HG02610 (cell line): ENCODE results near the gene LHPP.
"Not testable (repeated sequence)": the region's sequence is repeated elsewhere in the genome, so short reads cannot be mapped to it uniquely, and the experiment has no call there.

ENCODE experiments used
- ATAC-seq: cut with Tn5 transposase; IDR thresholded peaks from one replicate; pipeline ENCODE4 v1.9.1; 2021; ENCODE audit warnings: mild to moderate bottlenecking, moderate library complexity; ENCODE audit not compliant: unreplicated experiment

The LHPP gene

DNA sequence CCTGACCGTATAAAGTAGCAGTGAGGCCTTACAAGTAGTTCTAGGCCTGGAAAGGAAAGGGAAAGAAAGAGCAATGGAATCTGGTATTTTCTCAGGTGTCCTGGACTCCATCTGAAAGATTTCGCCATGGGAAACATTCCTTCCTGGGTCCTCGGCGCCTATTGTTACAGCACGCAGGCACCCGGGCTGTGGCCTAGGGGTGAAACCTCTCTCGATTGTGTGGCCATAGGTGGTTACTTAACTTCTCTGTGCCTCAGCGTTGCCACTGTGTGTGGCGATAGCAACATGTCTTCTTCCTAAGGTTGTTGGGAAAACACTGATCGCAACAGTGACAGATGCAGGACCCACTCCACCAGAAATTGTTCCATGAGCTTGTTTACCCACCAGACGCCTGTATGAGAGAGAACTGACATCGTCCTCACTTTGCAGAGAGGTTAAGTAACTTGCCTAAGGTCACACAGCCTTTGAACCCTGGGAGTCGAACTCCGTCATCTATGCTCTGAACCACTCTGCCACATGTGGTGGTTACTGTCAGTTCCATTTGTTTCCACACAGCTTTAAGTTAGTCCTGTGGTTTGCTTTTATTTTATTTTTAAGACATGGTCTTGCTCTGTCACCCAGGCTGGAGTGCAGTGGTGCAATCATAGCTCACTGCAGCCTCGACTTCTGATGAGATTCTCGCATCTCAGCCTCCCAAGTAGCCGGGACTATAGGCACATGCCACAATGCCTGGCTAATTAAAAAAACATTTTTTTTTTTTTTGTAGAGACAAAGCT, 73.4 kb downstream of the LHPP start:
- ATAC-seq: no peak

DNA sequence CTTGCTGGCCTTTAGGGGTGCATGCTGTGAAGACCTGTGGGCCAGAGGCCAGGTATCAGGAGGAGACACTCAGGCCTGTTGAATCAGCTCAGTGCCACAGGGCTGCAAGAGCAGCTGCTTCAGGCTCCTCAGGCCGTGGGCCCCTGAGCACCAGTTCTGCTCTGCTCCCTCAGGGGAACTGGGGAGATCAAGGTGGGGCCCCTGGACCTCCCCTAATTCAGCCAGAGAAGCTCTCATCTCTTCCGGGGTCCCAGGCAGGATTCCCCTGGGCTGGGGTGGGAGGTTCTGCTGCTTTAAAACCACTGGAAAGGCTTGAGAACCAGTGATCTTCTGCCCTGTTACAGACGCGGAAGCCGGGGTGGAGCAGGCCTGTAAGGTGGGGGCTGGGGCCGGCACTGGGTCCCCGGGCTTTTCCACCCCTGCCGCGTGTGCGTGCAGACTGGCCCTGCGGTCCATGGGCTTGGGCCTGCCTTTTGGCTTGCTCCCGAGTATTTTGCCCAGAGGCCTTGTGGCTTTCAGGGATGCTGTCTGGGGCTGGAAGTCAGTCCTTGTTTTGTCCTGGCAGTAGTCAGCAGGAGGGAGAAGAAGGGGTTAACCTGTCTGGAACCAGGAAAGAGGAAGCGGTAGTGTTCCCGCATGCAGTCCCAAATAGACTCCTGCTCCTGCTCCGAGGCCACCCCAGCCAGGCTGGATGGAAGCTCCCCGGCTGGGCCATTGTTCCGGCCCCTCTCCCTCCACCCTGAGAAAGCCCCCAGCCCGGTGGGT, 74.3 kb downstream of the LHPP start:
- no peak for ATAC-seq

DNA sequence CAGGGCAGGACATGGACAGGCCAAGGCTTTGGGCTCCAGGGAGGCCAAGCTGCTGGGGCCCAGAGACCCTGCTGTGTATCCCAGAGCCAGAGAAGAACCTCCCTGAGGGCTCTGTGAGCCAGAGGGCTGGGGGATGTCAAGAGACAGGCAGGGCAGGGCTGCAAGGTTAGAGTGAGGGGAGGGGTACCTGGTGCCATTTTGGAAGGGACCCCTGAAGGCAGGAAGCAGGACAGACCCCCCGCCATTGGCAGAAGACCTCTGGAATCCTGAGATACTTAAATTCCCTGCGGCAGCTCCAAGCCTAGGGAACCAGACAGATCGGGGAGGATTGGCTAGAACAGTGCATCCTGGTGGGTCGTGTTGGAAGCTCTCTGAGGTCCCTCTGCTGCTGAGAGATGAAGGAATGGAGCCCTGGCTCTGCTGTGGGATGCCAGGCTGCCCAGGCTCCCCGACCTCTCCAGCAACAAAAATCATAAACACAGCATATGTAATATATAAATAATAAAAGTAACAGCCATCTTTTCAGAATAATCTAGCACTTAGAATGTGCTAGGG, 75.0 kb downstream of the LHPP start:
- no peak for ATAC-seq

DNA sequence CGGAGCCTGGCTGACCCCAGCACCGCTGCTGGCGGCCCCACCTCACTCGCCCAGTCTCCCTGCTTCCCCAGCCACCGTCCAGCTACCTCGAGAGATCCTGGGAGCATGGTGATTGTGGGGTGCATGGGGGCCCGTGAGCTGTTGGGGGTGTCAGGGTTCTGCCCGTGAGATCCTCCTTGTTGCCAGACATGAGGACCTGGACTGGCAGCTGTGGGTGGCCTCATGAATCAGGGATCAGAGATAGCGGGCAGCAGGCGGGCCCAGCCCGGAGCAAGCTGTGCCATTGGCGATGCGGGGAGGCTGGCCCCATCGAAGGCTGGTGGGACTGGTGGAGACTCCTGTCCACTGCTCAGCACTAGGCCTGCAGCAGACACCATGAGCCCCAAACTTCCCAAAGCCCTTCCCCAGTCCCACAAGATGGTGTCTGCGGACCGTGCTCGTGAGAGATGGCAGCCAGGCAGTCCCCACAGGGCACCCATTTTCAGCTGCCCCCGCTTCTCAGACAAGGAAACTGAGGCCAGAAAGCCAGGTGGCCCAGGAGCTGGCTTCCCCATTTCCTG, 75.6 kb downstream of the LHPP start:
- ATAC-seq: no peak

DNA sequence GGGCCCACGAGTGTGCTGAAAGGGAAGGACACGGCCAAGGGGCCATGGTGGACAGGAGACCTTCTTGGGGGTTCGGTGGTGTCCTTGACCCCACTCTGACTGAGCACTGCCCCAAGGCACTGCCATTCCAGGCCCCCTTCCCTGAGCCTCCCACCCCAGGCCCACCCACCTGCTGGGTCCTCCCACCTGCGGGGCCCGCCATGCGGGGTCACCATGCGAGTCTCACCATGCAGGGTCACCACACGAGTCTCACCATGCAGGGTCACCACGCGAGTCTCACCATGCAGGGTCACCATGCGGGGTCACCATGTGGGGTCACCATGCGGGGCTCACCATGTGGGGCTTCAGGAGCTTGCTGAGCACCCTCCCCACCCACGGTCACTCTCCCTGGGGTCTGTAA, 76.3 kb downstream of the LHPP start:
- ATAC-seq: no peak

DNA sequence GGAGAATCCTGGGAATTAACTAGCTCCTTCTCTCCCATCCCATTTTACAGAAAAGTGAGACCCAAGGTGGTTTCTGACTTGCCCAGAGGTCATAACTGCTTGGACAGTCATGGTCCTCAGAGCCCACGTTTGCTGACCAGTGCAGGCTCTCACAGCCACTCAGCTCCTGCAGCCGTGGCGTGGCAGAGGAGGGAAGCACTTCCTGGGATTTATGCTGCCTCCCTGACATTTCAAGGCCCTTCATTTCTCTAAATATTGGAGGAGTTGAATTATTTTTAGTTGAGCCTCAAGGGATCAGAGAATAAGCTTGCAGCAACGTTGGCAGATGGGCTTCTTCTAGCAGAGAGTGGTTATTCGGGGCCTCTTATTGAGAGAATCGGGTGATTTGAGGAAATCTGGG, 77.1 kb downstream of the LHPP start:
- no peak for ATAC-seq

DNA sequence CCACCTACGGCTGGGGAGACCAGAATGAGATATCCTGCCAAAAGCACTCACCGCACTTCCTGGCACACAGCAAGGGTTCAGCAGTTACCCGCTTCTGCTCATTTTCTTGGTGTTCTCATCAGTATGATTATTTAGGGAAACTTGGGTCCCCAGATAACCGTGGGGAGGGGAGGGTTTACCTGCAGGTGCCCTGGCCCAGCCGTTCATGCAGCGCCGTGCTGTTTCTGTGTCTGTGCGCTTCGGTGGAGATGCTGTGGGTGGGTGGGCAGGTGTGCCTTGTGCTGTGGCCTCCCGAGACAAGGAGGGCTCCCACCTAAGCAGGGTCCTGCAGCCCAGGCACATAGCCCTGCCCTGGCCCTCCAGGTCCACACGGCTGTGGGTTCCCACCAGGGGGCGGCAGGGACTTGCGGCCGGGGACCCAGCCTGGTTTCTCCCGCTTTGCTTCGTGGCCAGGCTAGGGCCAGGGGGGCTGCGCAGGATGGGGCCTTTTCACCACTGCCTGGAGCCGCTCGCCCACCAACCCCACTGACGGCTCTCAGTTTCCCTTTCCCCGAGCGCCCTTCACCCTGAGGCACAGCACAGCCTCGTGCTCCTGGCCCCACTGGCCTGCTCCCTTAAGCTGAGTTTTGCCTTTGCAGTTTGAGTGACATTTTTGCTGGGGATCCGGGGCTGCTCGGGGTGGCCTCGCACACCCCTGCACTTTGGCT, 78.5 kb downstream of the LHPP start:
- peak; percentile 48 for ATAC-seq

DNA sequence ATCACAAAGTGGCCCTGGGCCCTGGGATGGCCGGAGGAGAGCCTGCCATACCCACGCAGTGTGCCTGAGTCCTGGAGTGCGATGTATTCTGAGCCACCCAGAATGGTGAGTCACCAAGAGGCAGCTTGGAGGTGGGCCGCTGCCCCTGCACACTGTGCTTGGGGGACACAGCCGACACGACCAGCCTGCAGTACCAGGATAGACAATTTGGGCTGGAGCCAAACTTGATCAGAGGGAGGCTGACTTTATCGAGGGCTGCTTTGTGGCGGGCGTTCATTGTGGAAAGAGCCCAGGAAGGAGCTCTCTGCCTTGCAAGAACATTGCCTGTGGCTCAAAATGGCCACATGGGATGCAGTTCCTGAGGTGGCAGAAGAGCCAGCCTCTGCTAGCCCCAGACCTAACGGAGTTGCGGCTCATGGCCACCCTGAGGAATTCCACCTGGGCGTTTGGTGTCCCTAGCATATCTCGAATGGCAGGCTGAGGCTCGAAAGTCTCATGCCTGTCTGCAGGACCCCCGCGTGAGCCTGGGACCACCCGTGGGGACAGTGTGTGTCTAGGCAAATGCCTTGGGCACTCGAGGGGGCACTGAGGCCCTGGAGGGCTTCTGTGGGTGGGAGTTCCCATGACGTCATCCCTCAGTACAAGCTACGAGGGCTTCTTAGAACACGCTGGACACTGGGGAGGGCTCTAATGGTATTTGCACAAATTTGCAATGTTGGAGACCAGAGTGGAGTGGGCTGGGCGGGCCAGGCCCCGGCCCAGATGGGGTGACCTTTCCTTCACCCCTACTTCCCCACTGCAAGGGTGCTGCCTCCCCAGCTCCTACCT, 79.7 kb downstream of the LHPP start:
- no peak for ATAC-seq

- no peak for ATAC-seq
Measured at GRCh38 chr10:124542336-124542735, 80.7 kb downstream of the LHPP start.

- no peak for ATAC-seq
Measured at GRCh38 chr10:124543146-124543545, 81.5 kb downstream of the LHPP start.

DNA sequence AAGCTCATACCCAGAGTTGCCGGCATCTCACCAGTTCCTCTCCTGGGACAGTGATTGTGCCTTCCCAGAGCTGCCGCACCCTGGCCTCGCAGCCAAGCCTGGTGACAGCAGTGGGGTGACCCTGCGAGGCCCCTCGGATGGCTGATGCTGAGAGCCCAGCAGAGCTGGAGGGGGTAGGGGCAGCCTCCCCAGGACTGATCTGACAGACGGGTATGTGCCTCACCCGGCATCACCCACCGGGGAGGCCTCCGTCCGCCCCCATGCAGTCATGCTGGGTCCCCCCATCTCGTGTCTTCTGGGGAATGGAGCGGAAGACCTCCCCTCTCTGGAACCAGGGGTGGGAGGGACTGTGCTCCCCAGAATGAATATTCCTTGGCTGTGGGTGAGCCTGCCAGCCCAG, 82.3 kb downstream of the LHPP start:
- ATAC-seq: no peak

GRCh38 chr10:124544711-124545110, 83.1 kb downstream of the LHPP start:
- no peak for ATAC-seq

- no peak for ATAC-seq
Measured at GRCh38 chr10:124545351-124546054, 83.9 kb downstream of the LHPP start.

- ATAC-seq: no peak
Measured at GRCh38 chr10:124546055-124546369, 84.4 kb downstream of the LHPP start.

DNA sequence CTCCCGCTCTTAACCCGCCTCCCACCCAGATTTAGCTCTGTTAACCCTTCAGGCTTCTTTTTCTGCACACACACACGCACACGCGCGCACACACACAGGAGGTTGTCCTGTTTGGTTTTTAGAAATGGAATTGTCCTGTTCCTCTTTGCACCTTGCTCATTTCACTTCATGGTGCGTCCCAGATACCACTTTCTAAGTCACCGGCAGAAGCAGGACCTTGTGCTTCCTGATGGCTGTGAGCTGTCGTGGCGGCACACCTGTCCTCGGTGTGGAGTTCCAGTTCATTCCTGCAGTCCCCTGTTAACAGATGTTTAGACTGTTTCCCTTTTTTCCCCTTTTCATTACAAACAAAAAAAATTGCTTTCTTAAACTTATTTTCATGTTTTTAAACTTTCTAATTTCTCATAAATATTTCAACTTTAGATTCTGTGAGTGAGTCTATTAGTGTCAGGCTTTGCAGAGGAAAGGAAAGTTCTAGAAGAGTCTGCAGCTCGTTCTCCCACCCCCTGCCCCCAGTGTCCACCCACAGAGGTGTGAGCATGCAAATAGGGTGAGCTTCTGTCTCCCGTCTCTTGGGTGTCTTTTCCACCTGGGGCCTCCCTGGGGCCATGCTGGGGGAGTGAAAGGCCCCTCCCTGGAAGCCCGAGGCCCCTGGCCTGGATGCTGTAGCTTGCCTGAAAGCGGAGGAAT, 85.5 kb downstream of the LHPP start:
- no peak for ATAC-seq

DNA sequence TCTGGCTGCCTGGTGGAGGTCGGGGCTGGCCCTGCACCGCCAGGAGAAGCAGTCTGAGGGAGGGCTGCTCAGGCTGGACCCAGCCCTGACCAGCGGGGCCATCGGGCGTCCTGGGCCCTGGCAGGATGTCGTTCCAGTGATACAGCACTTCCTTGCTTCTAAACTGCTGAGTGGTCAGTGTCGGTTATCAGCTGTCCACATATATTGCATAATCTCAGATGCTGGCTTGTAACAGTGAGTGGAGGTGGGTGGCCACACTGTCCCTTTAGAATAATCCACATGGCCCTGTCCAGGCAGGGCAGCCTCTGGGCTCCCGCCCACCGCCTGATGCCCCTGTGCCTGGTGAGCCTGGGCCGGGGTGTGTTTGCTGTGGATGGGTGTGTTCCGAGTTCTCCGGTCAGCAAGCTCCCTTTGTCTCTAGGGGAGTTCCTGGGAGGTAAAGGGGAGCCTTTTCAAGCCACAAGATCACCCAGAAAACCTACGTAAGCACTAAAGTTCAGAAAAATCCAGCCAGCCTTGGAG, 86.1 kb downstream of the LHPP start:
- no peak for ATAC-seq

- not testable (repeated sequence) for ATAC-seq
Measured at GRCh38 chr10:124549171-124549570, 87.5 kb downstream of the LHPP start.

DNA sequence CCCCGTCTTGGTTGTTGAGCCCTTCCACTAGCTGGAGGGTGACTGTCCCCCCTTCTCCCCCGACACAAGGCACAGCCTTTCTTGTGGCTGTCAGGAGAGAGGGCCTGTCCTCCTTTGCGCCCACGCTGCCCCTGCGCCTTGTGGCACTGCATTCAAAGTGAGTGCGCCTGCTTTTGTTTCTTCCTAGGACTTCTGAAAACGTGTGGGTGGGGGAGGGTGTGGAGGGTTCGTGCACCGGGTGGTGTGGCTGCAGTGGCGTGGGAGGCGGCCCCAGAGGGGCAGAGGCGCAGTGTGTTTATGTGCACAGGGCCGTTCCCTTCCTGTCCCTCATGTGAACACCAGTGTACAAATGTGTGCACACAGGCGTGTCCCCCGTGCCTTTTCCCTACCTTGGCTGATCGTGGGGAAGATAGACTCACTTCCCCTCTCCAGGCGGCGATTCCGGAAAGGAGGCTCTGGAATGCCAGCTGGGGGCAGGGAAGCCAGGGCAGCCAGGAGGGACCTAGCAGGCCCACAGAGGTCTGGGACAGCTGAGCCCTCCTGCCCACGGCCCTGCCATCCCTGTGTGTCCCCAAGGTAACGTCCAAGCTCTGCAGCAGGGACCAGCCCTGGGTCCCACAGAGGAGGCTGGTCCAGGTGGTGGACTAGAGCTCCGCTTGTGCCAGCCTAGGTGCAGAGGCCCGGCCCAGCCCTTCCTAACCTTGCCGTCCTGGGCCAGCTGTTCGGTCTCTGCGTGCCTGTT, 88.8 kb downstream of the LHPP start:
- ATAC-seq: no peak
